Measurements from ENCODE around the gene GPRC5D.

The GPRC5D gene

DNA sequence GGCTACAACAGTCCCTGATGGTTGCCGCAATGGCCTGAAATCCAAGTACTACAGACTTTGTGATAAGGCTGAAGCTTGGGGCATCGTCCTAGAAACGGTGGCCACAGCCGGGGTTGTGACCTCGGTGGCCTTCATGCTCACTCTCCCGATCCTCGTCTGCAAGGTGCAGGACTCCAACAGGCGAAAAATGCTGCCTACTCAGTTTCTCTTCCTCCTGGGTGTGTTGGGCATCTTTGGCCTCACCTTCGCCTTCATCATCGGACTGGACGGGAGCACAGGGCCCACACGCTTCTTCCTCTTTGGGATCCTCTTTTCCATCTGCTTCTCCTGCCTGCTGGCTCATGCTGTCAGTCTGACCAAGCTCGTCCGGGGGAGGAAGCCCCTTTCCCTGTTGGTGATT, 43.7 kb downstream of the GPRC5D start:
- no peak for DNase-seq (ENCODE audit: low read depth in 2 of 2)

DNA sequence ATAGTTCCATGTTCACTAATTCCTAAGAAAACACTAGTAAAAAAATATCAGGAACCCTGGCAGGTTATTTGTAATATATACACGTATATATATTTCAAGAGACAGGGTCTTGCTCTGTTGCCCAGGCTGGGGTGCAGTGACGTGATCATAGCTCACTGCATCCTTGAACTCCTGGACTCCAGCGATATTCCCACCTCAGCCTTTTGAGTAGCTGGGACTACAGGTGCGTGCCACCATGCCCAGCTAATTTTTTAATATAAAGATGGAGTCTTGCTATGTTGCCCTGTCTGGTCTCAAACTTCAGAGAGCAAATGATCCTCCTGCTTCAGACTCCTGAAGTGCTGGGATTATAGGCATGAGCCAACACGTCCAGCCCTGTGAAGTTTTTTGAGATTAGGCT, 44.4 kb downstream of the GPRC5D start:
- no peak for DNase-seq (ENCODE audit: low read depth in 2 of 2)

DNA sequence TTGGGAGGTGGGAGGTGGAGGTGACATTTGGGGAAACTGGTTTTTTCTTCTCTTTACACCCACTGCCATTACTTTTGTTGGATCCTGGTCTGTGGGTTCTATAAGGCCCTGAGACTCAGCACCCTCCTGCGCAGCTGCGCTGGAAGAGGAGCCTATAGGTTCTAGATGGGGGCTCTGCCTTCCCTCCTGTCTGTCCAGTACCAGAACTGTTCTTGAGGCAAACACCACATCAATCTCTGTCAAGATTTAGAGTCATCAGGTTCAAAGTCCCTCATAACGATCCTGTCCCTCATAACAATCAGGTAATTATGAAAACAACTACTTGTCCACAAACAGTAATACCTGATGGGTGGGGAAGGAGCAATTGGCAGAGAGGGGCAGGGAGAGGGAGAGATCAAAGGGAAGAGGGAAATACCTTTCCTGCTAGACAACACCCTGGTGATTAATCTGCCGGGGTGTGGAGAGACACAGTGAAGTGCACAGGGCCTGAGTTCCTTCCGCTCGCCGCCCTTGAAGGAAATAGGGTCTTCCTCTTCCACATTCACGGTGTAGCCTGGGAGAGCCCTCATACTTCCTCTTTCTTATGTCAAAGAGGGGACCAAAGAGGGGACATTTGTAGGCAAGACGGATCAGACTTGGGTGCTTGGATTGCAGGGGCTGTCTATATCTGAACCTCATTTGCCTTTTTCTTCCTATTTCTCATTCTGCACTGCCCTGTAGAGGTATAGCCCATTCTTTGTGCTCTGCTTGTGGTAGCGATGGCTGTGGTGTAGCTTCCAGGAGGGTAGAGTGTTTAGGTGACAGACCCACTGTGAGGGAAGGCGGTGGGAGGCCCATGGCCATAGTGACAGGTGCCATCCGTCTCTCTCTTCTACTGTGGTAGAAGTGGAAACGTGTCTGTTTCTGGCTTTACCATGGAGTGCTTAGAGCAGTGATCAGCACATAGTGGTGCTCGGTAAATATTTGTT, 48.0 kb downstream of the GPRC5D start:
- no peak for DNase-seq (ENCODE audit: low read depth in 2 of 2)

DNA sequence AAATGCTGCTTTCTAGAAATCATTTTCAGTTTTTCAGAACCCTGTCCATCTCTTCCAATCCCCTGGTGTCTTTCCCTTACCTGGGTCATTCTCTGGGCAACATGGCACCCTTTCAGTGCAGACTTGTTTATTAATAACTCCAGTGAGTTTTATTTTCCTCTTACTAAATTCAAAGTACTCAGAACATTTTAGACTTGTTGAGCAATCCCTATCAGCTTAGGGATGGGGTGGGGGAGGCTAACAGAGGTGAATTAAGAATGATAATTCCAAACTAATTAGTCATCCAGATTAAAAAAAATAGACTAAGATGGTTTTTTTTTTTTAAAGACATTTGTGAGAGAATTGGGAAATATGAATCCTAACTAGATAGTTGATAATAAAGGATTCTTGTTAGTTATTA, 49.9 kb downstream of the GPRC5D start:
- DNase-seq (ENCODE audit: low read depth in 2 of 2) = no peak

DNA sequence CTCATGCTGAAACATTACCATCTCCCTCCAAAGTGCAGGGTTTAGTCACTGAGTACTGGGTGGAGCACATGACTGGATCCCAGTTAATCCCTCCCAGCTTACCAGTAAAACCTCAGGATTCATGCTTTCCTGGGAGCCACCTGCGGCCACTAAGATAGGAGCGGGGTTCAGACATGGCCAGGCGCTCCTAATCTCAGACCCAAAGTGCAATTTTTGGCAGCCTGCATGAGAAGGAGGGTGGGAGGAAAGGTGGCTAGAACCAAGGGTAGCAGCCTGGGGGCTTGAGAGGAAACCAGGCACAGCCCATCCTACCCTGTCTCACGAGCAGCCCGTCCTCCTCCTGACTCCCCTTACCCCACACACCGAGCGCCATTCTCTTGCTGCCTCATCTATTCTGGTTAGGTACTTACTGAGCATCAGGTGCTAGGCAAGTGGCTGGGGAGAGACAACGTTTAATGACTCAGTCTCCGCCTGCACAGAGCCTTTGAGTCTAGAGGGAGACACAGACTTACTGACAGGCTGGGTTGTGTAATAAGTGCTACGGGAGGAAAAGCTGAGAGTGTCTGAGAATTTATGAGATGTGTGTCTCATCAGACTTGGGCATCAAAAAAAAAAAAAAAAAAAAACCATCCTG, 50.7 kb downstream of the GPRC5D start:
- no peak for DNase-seq (ENCODE audit: low read depth in 2 of 2)

DNA sequence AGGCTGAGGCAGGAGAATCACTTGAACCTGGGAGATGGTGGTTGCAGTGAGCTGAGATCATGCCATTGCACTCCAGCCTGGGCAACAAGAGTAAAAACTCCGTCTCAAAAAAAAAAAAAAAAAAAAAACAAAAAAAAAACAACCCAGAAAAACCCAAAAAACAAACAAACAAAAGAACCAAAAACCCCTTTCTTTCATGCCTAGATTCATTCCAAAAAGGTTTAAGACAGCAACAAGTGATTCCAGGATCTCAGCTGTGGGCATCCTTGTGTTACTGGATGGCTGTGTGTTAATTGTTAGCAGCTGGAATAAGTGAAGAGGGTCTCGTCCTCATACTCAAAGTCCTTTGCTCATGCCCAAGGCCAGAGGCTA, 51.2 kb downstream of the GPRC5D start:
- no peak for DNase-seq (ENCODE audit: low read depth in 2 of 2)

DNA sequence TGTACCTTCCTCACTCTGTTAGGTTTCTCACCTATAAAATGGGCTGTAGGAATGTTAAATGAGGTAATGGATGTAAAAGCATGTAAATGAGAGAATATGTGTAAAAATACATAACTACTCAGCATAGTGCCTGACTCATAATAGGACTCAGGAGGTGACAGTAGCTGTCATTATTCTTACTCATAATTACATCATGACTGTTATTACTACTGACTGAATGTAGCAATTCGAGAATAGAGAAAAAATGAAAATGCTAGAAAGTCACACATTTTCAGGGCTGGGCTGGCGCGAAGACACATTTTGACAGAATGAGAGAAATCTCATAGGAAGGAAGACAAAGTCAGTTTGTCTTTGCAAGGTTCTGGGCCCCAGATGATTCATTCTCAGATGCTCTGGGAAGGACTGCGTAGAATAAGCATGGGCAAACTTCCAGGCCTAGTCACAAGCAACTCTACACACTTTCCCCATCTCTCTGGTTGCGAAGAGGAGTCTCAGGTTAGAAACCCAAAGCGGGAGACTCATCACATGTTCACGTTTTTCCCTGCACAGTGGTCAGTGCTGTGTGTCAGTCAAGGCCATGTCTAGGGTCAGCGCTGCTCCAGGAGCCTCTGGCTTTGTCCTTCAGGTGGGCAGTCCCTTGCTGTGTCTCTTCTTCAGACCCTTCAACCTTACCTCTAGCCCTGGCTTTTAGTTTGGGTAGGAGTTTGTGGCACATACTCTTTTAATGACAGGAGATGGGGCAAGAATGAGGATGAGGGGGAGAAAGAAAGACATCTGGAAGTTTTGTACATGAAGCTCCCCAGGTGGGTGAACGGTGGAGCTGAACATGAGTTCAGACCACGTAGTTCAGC, 52.2 kb downstream of the GPRC5D start:
- peak; percentile 32 to 57 for DNase-seq (ENCODE audit: low read depth in 2 of 2)

DNA sequence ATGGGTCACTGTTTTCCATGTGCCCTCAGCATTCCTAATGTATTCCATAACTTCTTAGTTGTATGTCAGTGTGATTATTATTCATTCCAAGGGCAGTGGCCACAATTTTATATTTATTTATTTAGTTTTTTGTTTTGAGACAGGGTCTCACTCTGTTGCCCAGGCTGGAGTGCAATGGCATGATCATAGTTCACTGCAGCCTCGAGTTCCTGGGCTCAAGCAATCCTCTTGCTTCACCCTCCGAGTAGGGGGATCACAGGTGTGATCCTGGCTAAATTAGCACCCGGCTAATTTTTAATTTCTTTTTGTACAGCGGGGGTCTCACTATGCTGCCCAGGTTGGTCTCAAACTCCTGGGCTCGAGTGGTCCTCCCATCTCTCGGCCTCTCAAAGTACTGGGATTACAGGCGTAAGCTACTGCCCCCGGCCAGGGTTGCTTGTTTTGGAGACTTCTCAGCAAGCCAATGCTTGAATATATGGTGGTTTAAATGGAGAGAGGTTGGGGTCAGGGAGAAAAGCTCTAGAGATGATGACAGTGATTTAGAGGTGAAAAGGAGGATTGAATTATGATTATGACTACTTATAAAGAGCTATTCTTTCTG, 53.0 kb downstream of the GPRC5D start:
- DNase-seq (ENCODE audit: low read depth in 2 of 2) = no peak

DNA sequence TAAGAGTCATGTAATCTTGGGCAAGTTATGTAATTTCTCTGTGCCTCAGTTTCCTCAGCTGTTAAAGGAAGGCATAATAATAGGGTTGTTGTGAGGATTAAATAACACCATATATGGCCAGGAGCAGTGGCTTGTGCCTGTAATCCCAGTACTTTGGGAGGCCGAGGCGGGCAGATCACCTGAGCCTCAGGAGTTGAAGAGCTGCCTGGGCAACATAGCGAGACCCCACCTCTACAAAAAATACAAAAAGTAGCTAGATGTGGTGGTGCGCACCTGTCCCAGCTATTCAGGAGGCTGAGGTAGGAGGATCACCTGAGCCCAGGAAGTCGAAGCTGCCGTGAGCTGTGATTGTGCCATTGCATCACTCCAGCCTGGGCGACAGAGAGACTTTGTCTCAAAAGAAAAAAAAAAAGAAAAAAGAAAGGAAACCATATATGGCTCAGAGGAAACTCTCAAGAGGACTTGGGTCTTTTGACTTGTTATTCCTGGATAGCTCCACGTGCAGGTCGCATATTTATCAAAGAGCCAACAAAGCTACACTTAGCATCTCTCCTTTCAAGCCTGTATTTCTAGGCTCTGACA, 53.7 kb downstream of the GPRC5D start:
- DNase-seq (ENCODE audit: low read depth in 2 of 2) = no peak

DNA sequence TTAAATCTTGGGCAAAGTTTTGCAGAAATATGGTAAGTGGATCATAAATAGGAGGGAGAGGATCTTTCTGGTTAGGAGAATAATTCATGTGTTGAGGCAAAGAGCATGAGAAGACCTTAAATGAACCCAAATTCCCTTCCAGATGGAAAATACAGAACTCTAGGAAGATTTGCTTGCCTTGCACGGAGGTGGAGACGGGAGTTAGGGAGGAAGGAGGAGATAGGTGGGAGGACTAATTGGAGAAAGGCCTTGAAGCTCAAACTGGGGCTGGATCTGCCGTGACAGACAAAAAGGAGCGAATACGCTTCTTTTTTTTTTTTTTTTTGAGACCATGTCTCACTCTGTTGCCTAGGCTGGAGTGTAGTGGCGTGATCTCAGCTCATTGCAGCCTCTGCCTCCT, 54.7 kb downstream of the GPRC5D start:
- DNase-seq (ENCODE audit: low read depth in 2 of 2) = no peak

DNA sequence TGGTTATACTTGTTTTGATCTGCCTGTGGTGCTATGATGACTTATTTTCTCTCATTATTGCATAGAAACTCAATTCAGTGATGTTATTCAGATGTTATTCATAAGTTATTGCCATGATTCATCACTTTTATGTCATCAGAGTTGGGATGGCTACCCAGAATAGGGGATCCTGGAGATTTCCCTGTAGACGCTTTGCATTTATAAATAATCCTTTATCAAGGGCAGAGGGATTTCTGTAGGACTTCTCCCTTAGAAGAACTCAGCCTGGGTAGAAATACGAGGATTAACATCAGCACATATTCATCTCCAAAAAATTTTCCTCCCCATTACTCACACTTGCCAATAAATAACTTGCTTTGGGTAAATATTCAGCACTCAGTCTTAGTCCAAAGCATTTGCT, 55.7 kb downstream of the GPRC5D start:
- DNase-seq (ENCODE audit: low read depth in 2 of 2) = no peak

DNA sequence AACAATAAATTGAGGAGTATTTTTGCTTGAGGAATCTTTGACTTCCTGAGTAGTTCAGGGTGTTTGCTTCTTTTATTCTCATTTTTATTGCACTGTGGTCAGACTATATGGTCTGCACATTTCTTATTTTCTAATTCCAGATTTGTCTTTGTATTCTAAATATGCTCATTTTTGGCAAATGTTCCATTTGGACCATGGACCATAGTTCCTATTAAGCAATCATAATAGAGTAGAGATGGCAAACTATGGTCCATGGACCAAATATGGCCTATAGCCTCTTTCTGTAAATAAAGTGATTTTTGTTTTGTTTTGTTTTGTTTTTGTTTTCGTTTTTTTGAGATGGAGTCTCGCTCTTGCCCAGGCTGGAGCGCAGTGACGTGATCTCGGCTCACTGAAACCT, 58.5 kb downstream of the GPRC5D start:
- no peak for DNase-seq (ENCODE audit: low read depth in 2 of 2)

DNA sequence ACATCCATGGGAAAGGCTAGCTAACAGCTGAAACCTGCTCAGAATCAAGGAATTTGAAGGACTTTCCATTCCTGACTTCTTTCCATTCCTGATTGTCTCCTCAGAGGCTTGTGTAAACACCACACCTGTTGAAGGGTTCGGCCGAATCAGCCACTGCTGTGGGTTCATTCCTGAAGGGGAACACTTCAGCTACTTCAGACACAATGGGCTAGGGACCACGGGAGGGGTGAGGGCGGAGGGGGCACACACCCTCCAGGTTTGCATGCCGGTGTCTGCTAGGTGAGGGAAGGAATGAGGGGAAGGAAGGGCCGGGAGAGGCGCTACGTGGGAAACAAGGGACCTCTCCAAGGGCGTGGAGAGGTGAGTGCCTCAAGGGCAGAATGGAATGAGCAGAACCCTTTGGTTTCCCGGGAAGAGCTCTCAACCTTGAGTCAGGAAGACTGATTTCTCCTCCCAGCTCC, 59.3 kb downstream of the GPRC5D start:
- DNase-seq (ENCODE audit: low read depth in 2 of 2) = no peak

DNA sequence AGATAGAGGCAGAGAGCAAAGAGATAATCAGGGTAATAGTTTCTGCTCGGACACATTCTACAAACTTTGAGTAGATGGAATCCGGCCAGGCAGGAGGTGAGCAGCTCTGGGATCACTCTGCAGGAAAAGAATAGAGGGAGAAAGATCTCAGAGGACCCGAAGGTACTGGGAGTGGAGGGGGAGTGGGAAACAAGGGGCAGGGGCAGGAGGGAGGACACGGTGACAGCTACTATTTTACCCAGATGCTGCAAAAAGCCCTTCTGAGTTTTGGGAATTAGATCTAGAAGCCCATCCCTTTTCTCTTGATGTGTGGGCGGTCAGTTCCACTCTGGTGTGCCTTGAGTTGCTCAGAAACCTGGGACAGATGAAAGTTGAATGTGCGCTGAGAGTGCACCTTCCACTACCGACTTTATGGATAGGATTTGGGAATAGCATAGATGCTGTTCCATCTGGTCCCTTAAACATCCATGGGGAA, 60.1 kb downstream of the GPRC5D start:
- DNase-seq (ENCODE audit: low read depth in 2 of 2) = no peak

DNA sequence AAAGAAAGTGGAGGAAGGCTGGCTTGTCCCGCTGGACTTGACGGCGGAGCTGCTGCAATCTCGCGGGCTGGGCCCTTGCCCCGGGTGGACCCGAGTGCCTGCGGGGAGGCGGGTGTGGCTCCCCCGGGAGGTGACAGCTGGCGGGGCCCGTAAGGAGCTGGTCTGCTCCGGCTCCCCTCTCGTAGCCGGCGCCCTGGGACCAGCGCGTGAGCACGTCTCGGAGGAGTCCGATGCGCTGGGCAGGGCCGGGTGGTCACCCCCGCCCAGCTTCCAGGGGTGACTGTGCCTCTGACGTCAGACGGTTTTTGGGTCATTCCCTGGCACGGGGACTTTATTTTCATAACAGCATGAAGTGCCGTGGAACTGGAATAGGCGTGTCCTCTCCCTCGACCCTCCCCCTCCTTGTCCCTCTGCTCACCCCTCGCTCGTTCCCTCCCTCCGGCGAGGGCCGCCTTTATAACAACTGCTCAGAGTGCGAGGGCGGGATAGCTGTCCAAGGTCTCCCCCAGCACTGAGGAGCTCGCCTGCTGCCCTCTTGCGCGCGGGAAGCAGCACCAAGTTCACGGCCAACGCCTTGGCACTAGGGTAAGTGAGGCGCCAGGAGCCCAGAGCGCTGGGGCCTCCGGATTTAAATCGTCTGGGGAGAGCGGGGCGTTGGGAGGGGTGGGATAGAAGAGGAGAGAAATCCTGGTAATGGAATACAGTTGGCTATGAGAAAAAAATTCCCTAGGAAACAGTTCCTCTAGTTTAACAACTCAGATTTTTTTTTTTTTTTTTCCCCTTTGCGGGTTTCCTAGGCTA, 60.7 kb downstream of the GPRC5D start, which contains the start of gene GPRC5A:
GPRC5A (plus strand) TSS at position 483 of the 801 bp plus-strand sequence. CDS start 16,688 bp downstream, outside the sequence.
- no peak for DNase-seq (ENCODE audit: low read depth in 2 of 2)

Data from stimulated activated CD8-positive, alpha-beta memory T cell treated with anti-CD3 and anti-CD28 coated beads, Interleukin-15, amount 100 ng/mL, for 48 hours (primary cell).